H1 (cell line): ENCODE measurements around the gene ARHGEF16. TPM values are rescaled to one million over a fixed set of nuclear protein-coding genes. Genes with fewer than 3 reads are reported as not detected.

ENCODE experiments used
- CBX5 ChIP-seq: fragments of 300-800, 300-1000 bp; sonication (generic); IDR thresholded peaks from 2 replicates; pipeline ENCODE4 v1.7.1; 2016; ENCODE audit warnings: antibody characterized with exemption, low read length, low read depth
- CEBPB ChIP-seq: IDR thresholded peaks from 2 replicates; pipeline ENCODE4 v1.6.1; 2012; ENCODE audit warnings: low read depth, low read length
- CHD7 ChIP-seq: fragments of 300-600 bp; sonication (generic); IDR thresholded peaks from 2 replicates; pipeline ENCODE4 v1.7.1; 2012; ENCODE audit warnings: low read length, moderate library complexity, mild to moderate bottlenecking, inconsistent platforms; ENCODE audit not compliant: insufficient replicate concordance
- EZH2 ChIP-seq: fragments of 200-600 bp; sonication (generic); IDR thresholded peaks from 2 replicates; pipeline ENCODE4 v1.7.1; 2012; ENCODE audit warnings: low read depth, mild to moderate bottlenecking, moderate library complexity, low read length, inconsistent platforms; ENCODE audit not compliant: severe bottlenecking
- FOSL1 ChIP-seq: IDR thresholded peaks from 2 replicates; pipeline ENCODE4 v1.6.1; 2011; ENCODE audit warnings: mild to moderate bottlenecking, low read depth, low read length, moderate library complexity; ENCODE audit not compliant: insufficient read depth
- GTF2F1 ChIP-seq: IDR thresholded peaks from 2 replicates; pipeline ENCODE4 v1.6.1; 2012; ENCODE audit warnings: low read depth, low read length, improper control_type of control experiment, borderline replicate concordance
- POLR2AphosphoS5 ChIP-seq: IDR thresholded peaks from 2 replicates; pipeline ENCODE4 v1.6.1; 2011; ENCODE audit warnings: low read depth, low read length
- SIRT6 ChIP-seq: IDR thresholded peaks from one replicate; pipeline ENCODE4 v1.7.1; 2012; ENCODE audit warnings: low read length, inconsistent platforms
- SIX5 ChIP-seq: IDR thresholded peaks from 2 replicates; pipeline ENCODE4 v1.6.1; 2011; ENCODE audit warnings: mild to moderate bottlenecking, low read depth, low read length
- SRF ChIP-seq: IDR thresholded peaks from 2 replicates; pipeline ENCODE4 v1.6.1; 2011; ENCODE audit warnings: mild to moderate bottlenecking, low read depth, low read length, moderate library complexity
- TAF1 ChIP-seq: IDR thresholded peaks from 2 replicates; pipeline ENCODE4 v1.6.1; 2011; ENCODE audit warnings: mild to moderate bottlenecking, low read depth, low read length
- polyA plus RNA-seq, 7 experiments: library from polyadenylated mRNA; depleted of rRNA in 3 of 7; stranded (reverse) in 5 of 7; unstranded in 2 of 7; fragments of >200 nt in 5 of 7; fragments of 200-250 nt in 2 of 7; gene quantifications; 1 replicate in 5 of 7; 2 replicates in 1 of 7; 4 replicates in 1 of 7; pipeline versions ENCODE4 v1.2.1 to v1.2.3, GENCODE V29; 2011 to 2013; ENCODE audit warnings: missing spikeins in 2 of 7, mixed read lengths in 2 of 7
- total RNA-seq: library from RNA; stranded (reverse); fragmentation: NEBNext Ultra II Directional; extraction: Animal tissue kit (Norgen Biotek cat#: 25700); gene quantifications from 2 replicates; pipeline ENCODE4 v1.2.1, GENCODE V29; 2021

ARHGEF16 gene
- total and polyA plus RNA-seq, 2 of the 8 experiments (the other 6 are each of a cell fraction or from before 2014, with no cell fraction given), result 18.3 to 20.7 TPM

- TF ChIP-seq CHD7 (no peak), EZH2 (no peak), SIRT6 (no peak), TAF1 (no peak), GTF2F1 (no peak), SIX5 (no peak), FOSL1 (no peak), CEBPB (no peak), POLR2AphosphoS5 (no peak), CBX5 (no peak), SRF (no peak)
Measured at GRCh38 chr1:3405974-3406867, 48.2 kb upstream of the ARHGEF16 start (continued).
